Choroid plexus epithelial cell (primary cell): Measurements from ENCODE around the gene TMED8.
A peak's percentile ranks its signal among the peaks of the same experiment; 100 is the strongest.

Source experiments
- DNase-seq: peaks from one replicate; pipeline ENCODE4 v3.0.0-alpha.2; 2010; ENCODE audit warnings: low read depth
- H3K4me3 ChIP-seq: 2 replicates; pipeline ENCODE4 v1.5.1; 2011; ENCODE audit warnings: low read depth, mild to moderate bottlenecking, control low read depth, low read length, moderate library complexity
- TF ChIP-seq, protein P1 (sequence below): conservative IDR thresholded peaks from 2 replicates; pipeline ENCODE4 v1.5.1; 2011; ENCODE audit warnings: low read depth, mild to moderate bottlenecking, control low read depth, inconsistent platforms, low read length, moderate library complexity

Gene TMED8

DNA sequence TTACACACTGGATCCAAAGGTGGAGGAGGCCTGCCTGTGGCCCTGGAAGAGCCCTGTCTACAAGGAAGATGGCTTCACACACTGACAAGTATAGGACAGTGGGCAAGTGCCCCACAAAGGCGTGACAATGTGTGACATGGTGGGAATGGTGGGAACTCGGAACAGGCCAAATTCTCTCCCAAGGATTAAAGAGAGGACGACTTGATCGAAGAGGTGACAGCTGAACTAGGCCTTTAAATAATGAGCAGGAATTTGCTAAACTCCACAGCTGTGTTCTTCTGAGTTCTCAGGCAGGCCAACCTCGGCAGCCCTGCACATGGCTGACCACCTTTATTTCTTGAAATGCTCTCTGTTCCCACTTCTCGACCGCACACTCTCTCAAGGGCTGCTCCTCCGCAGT lies 80.0 kb downstream of the TMED8 start:
- no peak for DNase-seq
- TF ChIP-seq, protein P1, sequence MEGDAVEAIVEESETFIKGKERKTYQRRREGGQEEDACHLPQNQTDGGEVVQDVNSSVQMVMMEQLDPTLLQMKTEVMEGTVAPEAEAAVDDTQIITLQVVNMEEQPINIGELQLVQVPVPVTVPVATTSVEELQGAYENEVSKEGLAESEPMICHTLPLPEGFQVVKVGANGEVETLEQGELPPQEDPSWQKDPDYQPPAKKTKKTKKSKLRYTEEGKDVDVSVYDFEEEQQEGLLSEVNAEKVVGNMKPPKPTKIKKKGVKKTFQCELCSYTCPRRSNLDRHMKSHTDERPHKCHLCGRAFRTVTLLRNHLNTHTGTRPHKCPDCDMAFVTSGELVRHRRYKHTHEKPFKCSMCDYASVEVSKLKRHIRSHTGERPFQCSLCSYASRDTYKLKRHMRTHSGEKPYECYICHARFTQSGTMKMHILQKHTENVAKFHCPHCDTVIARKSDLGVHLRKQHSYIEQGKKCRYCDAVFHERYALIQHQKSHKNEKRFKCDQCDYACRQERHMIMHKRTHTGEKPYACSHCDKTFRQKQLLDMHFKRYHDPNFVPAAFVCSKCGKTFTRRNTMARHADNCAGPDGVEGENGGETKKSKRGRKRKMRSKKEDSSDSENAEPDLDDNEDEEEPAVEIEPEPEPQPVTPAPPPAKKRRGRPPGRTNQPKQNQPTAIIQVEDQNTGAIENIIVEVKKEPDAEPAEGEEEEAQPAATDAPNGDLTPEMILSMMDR = no peak
- H3K4me3 ChIP-seq = no peak overlapping the region

DNA sequence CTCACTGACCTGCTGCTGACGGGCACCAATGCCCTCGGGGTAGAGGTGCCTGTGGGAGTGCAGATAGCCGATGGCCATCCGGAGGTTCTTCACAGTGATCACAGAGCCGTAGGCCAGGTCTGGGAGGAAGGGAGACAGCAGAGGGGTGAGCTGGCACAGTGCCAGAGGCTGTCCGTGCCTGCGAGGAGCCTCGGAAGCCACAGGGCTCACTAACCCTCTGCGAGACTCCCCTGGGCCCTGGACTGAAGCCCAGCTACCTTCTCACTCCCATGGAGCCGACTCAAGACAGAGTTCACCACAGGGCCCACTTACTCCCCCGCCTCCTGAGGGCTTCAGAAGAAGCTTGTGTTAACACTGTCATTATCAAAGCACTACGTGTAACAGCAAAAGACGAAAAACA lies 80.7 kb downstream of the TMED8 start:
- no peak overlapping the region for H3K4me3 ChIP-seq
- TF ChIP-seq, protein P1 = no peak
- peak; percentile 65 for DNase-seq

GRCh38 chr14:77290705-77291104 lies 86.2 kb downstream of the TMED8 start:
- no peak overlapping the region for H3K4me3 ChIP-seq
- TF ChIP-seq, protein P1 = peak; percentile 5
- peak; percentile 46 for DNase-seq

- TF ChIP-seq, protein P1 = no peak
- no peak for DNase-seq
Observed at GRCh38 chr14:77286576-77286975, 90.3 kb downstream of the TMED8 start.

More at GRCh38 chr14:77286576-77286975, 90.3 kb downstream of the TMED8 start:
- no peak overlapping the region for H3K4me3 ChIP-seq
